AG04449 (cell line): Measurements from ENCODE around the gene ABCG5.

Source experiments
- CTCF ChIA-PET: fragments of 350-600 bp; formaldehyde crosslinking; extraction: SDS; loops from one replicate; lab custom pipeline; 2021; ENCODE audit warnings: antibody characterized with exemption; lab: Yijun Ruan, JAX
- POLR2A ChIA-PET: fragments of 400-600, 350-600 bp; formaldehyde crosslinking; extraction: SDS; loops from one replicate; lab custom pipeline; 2020; ENCODE audit warnings: antibody characterized with exemption, inconsistent platforms; lab: Yijun Ruan, JAX
- DNase-seq: peaks from one replicate; pipeline ENCODE4 v3.0.0-alpha.2; 2010; ENCODE audit warnings: low read depth, low spot score
- H3K4me3 ChIP-seq: 2 replicates; pipeline ENCODE4 v1.5.1; 2011; ENCODE audit warnings: low read depth, mild to moderate bottlenecking, control low read depth, low read length
- CTCF ChIP-seq: IDR thresholded peaks from one replicate; pipeline ENCODE4 v1.5.1; 2011; ENCODE audit warnings: mild to moderate bottlenecking, moderate library complexity, low read length, control low read depth, inconsistent platforms; ENCODE audit not compliant: insufficient read depth; ENCODE audit errors: missing control alignments

The ABCG5 gene

GRCh38 chr2:43839776-43840564 lies 1.3 kb upstream of the ABCG5 start:
- H3K4me3 ChIP-seq = no peak overlapping the region
- CTCF ChIA-PET = no interaction called here
- no peak for DNase-seq
- TF ChIP-seq CTCF = no peak
- POLR2A ChIA-PET = no interaction called here

DNA sequence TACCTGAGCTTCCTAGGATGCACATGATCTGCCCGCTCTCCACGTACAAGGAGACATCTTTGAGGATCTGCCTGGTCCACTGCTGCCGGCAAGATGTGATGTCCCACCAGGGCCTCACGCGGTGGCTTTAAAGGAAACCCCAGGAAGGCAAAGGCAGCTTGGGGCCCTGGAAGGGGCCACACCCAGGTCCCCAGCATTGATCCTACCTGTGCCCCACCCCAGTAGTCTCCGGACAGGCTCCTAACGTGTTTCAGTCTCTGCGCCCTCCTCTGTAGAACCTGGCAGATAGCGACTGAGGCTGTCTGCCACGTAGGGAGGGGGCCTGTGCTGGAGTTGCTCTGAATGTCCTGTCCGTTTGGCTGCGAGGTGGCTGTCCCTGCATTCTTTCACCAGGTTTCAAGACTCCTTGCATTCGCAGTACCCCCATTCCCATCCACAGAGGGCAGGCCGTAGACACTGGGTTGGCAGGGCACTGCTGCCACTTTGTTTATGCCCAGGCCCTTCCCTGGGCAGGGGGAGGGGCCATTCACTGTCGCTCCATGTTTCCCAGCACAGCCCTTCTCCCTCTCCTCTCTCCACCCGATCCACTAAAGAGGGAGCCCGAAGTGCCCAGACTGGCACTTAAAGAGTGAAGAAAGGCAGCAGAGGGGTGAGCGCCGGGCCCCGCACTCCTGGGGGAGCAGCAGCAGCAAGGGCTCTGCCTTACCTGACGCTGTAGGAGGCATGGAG lies 644 bp downstream of the ABCG5 start:
- CTCF ChIA-PET = no interaction called here

GRCh38 chr2:43837033-43837432 lies 1.6 kb downstream of the ABCG5 start:
- ChIA-PET CTCF (no interaction called here), POLR2A (no interaction called here)
- no peak for DNase-seq
- no peak for TF ChIP-seq CTCF
- H3K4me3 ChIP-seq = no peak overlapping the region

More for the DNA sequence above, 644 bp downstream of the ABCG5 start:
- H3K4me3 ChIP-seq = no peak overlapping the region
- POLR2A ChIA-PET = no interaction called here
- no peak for DNase-seq
- TF ChIP-seq CTCF = no peak

DNA sequence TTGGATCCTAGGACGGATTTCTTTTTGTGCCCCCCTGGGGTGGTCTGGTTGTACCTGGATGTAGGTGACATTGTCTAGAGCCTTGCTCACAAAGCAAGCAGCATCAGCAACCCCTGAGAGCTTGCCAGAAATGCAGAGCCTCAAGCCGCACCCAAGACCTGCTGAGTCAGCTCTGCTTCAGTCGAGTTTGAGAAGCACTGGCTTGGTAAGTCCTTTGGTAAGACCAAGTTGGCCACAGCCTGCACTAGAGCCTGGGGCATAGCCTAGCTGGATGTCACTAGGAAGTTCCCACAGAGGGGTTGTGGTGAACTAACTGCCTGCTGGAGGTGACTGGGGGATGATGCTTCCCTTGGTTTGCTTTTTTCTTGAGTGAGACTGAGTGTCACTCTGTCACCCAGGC lies 6.2 kb downstream of the ABCG5 start:
- CTCF ChIA-PET = no interaction called here

DNA sequence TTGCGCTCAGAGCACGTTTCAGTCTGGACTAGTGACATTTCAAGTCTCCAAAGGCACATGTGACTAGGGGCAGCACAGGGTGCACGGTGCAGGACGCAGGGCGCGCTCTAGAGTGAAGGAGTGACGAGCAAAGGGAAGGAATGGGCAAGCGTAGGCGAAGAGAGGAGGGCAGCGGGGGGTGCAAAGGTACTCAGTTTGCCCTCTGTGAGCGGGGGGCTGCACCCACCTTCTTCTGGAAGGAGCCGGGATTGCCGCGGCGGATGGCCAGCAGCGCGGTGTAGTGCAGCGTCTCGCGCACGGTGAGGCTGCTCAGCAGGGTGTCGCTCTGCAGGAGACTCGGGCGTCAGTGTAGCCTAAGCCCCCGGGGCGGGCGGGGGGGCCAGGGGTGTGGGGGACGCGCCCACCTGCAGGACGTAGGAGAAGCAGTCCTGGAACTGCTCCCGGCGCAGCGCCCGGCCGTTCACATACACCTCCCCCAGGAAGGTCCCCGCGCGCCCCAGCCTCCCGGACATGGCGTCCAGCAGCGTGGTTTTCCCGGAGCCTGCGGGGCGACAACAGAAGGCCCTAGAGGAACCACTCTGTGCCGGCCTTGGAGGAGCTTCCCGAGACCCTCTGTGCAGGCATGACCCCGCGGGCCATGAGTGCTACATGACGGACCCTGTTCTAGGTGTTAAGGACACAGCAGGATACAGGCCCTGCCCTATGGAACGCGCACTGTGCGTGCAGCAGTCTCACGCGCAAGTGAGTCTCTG lies 6.9 kb downstream of the ABCG5 start:
- peak overlapping the region; percentile 18; the same call in 1 of the 2 replicates for H3K4me3 ChIP-seq
- no peak for TF ChIP-seq CTCF
- POLR2A ChIA-PET = no interaction called here
- DNase-seq = no peak
- CTCF ChIA-PET = no interaction called here

More for the DNA sequence above, 6.2 kb downstream of the ABCG5 start:
- POLR2A ChIA-PET = no interaction called here
- DNase-seq = no peak
- no peak overlapping the region for H3K4me3 ChIP-seq
- no peak for TF ChIP-seq CTCF
